Omental fat pad (tissue), 4 donors: ENCODE data around the gene BCL11B. TPM values are rescaled to one million over a fixed set of nuclear protein-coding genes. Genes with fewer than 3 reads are reported as not detected.

Source experiments
- ATAC-seq: fragments of 150-250 bp; one replicate; pipeline ENCODE4 v1.9.1; 2016; ENCODE audit warnings: mild to moderate bottlenecking, moderate library complexity; ENCODE audit not compliant: low FRiP score
- DNase-seq: peaks from one replicate; pipeline ENCODE4 v3.0.0-alpha.2; 2019; ENCODE audit warnings: low spot score
- total RNA-seq, 4 donors: library from RNA; depleted of rRNA; stranded (reverse); fragments of >200 nt; gene quantifications; one replicate each; pipeline ENCODE4 v1.1.0, GENCODE V29; 2016
- TF ChIP-seq, protein P1 (sequence below), 3 donors: fragments of 450-650 bp; IDR thresholded peaks; one replicate each; pipeline ENCODE4 v1.5.1; 2016 to 2017; ENCODE audit warnings: antibody characterized with exemption in 3 of 3, mild to moderate bottlenecking in 3 of 3, moderate library complexity in 2 of 3

The BCL11B gene
- total RNA-seq, 4 donors from 2014 or later: 0.56 to 2.0 (median 0.77) TPM

DNA sequence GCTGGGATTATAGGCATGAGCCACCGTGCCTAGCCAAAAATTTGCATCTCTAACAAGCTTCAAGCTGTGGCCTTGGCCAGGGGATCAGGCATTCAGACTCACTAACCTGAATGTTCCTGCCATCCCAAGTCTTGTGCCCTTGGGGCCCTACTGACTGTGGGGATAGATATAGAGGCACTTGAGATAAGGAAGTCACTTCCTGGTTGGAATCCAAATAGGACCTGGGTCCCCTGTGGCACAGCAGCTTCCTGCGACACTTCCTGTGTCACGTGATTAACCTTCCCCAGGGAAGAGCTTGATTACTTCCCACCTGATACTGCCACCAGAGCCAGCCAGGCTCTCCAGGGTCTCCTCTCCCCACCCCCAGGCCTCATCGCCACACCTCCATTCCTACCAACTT, 128.2 kb downstream of the BCL11B start:
- TF ChIP-seq, protein P1, sequence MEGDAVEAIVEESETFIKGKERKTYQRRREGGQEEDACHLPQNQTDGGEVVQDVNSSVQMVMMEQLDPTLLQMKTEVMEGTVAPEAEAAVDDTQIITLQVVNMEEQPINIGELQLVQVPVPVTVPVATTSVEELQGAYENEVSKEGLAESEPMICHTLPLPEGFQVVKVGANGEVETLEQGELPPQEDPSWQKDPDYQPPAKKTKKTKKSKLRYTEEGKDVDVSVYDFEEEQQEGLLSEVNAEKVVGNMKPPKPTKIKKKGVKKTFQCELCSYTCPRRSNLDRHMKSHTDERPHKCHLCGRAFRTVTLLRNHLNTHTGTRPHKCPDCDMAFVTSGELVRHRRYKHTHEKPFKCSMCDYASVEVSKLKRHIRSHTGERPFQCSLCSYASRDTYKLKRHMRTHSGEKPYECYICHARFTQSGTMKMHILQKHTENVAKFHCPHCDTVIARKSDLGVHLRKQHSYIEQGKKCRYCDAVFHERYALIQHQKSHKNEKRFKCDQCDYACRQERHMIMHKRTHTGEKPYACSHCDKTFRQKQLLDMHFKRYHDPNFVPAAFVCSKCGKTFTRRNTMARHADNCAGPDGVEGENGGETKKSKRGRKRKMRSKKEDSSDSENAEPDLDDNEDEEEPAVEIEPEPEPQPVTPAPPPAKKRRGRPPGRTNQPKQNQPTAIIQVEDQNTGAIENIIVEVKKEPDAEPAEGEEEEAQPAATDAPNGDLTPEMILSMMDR (IDR thresholded peaks at IDR 0.05): no peak
- ATAC-seq (no peak), DNase-seq (no peak)

DNA sequence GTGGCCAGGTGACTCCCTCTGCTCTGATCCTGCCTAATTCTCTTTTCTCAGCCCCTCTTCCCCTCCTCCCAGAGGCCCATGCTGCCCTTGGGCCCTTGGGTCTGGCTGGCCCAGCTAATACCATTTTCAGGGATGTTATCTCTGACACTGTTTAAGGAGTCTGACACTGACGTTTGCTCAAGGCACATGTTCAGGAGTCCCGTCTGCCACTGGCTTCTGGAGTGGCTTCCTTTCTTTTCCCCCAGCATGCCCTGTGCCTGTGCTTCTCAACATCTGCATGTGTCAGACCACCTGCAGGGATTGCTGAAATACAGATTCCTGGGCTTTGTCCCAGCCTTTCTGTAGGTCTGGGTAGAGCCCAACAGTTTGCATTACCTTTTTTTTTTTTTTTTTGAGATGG, 128.9 kb downstream of the BCL11B start:
- ATAC-seq (no peak), DNase-seq (no peak)
- TF ChIP-seq, protein P1 (IDR thresholded peaks at IDR 0.05): no peak

DNA sequence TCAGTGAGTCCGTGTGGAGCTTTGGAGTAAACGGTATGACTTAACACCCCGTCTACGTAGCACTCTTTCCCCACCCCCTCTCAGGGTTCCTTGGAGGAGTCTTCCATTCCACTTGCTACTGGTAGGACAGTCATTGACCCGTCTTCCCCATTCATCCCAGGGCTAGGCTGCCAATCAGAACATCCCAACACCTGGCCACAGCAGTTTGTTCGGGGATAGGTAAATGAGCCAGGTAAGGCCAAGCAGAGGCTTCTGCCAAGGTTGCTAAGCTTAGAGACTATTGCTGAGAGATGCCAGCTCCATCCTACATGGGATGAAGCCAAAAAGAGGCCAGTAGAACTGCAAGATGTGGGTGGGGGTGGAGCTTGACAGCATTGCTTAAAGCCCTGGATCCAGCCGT, 130.8 kb downstream of the BCL11B start:
- DNase-seq (no peak), ATAC-seq (no peak)
- TF ChIP-seq, protein P1 (IDR thresholded peaks at IDR 0.05): no peak

DNA sequence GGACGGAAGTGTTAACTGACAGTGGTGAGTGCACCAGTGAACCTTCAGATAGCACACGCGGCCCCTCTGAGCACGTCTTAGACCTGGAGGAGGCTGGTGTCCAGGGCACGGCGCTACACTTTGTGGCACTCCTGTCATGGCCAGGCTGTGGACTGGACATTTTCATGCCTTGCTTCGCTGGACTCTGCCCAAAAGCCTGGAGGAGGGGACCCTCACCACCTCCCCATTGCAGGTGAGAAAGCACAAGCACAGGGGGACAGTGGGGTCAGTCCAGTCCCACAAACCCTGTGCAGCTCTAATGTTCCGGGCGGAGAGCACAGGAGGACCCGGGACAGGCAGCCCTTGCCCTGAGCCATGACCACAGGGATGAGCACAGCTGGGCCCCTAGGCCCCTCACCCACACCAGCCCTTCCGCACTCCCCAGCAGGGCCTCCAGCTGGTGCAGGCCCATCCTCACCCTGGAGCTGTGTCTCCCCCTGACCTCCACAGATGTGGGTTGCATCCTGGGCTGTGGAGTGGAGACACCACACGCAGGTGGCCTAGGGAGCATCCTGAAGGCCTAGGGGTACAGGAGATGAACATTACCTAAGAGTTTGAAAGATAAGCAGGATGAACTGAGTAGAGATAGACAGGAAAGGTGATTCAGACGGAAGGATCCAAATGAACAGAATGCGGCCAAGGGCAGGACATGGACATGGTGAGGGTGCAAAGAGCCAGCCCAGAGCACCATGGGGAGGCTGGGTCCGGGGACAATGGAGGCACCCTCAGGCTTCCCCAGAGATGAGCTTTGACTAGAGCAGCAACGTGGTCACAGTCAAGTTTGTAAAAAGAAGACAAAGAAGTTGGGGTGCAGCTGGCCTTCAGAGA, 132.8 kb downstream of the BCL11B start:
- DNase-seq (no peak), ATAC-seq (no peak)
- TF ChIP-seq, protein P1 (IDR thresholded peaks at IDR 0.05): no peak

DNA sequence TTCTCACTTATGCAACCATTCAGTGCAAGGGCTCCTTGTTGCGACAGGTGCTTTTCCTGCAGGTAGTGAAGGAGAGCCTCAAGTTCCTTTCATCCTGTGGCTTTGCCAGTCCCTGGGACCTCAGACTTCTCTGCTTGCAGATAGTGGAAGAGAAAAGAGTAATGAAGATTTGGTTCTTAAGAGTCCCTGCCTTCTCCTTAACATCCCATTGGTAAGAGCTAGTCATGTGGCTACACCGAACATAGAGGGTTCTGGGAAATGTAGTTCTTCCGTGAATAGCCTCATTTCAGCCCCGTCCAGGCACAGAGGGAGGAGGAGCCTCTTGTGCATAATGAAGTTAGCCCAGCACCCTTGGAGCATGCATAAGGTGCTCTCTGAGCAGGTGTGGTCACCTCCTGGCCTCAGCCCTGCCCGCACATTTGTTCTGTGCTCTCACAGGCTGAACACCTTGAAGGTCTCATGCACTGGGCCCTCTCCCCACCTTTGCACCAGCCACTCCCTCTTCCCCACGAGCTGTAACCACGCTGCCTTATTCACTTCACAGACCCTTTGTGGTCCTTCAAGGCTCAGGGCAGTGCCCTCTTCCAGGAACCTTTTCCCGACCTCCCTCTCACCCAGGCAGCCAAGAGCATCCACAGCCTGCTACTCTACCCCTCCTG, 134.0 kb downstream of the BCL11B start:
- ATAC-seq (no peak), DNase-seq (no peak)
- TF ChIP-seq, protein P1 (IDR thresholded peaks at IDR 0.05): no peak

DNA sequence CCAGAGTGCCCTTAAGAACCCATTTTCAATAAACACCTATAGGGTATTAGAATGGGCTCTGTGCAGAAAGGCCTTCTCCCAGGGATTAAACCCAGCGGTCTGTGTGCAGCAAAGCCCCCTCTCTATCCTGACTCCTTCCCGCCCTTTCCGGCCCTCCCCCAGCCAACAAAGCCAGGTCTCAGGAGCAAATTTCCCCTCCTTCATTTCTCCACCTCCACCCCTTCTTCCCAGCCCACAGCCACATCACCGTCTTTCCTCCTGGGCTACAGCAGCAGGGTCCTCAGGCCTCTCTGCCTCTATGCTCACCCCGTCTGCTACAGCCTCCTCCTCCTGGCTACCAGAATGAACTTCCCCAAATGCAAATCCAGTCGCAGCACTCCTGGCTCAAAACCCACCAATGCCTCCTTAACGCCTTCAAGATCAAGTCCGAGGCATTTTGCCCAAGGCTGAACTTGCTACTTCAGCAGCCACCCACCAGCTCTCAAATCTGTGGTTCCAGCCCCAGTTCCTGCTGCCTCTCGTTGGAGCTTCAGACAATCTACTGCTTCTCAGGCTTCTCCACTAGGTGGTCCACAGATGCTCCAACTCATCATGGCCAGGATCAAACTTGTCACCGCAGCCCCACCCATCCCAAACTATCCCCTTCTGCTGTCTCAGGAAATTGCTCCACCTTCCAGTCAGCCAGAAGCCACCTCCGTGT, 134.8 kb downstream of the BCL11B start:
- ATAC-seq (no peak), DNase-seq (no peak)
- TF ChIP-seq, protein P1 (IDR thresholded peaks at IDR 0.05): no peak
